HG02884 (cell line): ENCODE results near the gene RBPMS2.
"Not testable (repeated sequence)": the region's sequence is repeated elsewhere in the genome, so short reads cannot be mapped to it uniquely, and the experiment has no call there.

ENCODE experiments used
- ATAC-seq: cut with Tn5 transposase; IDR thresholded peaks from one replicate; pipeline ENCODE4 v1.9.1; 2021; ENCODE audit warnings: mild to moderate bottlenecking, moderate library complexity; ENCODE audit not compliant: unreplicated experiment

The RBPMS2 gene

DNA sequence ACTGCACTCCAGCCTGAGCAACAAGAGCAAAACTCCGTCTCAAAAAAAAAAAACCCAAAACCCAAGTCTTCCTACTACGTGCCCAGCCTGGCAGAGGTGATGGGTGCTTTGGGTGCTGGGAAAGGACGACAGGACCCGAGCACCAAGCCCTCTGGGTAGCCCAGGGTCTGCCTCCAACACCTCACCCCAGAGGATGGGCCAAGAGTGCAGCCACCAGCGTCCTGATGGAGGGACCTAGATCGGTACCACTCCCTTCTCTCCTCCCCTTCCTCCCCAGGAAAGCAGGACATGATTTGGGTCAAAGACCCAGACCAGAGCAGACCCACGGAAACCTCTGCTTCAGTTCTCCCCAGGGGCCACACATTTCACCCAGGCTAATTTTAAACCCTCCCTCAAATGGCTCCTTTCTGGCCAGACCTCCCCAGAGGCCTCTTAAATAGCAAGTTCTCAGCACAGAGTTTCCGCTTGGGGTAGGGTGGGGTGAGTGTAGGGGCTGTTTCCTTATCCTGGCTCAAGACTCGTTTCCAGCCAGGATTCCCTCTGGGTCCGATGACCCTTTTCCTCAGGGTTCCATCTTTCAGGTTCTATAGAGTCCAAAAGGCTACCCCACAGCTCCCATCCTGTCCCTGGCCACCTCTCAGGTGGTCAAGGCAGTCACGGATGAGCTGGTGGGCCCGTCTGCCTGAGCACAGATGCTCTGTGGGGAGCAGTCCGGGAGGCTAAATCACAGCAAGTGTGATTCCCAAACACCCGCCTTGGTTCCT, 20.5 kb downstream of the RBPMS2 start:
- ATAC-seq, result no peak

GRCh38 chr15:64753480-64754185, 21.8 kb downstream of the RBPMS2 start:
- no peak for ATAC-seq

- no peak for ATAC-seq
These were observed 23.9 kb downstream of the RBPMS2 start for GRCh38 chr15:64751464-64751863.

GRCh38 chr15:64749999-64750657, 25.3 kb downstream of the RBPMS2 start:
- no peak for ATAC-seq

GRCh38 chr15:64749167-64749566, 26.2 kb downstream of the RBPMS2 start:
- no peak for ATAC-seq

DNA sequence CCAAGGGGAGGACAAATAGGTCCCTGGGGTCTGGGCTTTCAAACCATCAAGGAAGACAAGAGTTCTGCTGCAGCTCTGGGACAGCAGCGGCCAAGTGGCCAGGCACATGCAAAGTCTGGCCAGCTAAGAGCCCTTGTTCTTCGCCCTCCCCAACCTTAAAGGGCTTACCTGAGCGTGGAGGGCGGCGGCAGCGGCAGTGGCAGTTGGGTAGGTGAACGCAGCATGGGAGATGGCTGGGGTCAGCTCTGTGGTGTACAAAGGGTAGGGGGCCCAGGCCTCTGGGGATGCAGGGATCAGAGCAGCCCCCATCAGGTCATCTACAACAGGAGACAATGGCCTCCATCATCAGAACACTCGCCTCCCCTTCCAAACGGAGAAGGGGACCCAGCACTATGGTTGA, 27.1 kb downstream of the RBPMS2 start:
- ATAC-seq, result no peak

GRCh38 chr15:64747578-64747977, 27.8 kb downstream of the RBPMS2 start:
- ATAC-seq, result no peak

- ATAC-seq, result no peak
These were observed 28.5 kb downstream of the RBPMS2 start for GRCh38 chr15:64746921-64747320.

- ATAC-seq, result no peak
These were observed 29.0 kb downstream of the RBPMS2 start for GRCh38 chr15:64746356-64746755.

DNA sequence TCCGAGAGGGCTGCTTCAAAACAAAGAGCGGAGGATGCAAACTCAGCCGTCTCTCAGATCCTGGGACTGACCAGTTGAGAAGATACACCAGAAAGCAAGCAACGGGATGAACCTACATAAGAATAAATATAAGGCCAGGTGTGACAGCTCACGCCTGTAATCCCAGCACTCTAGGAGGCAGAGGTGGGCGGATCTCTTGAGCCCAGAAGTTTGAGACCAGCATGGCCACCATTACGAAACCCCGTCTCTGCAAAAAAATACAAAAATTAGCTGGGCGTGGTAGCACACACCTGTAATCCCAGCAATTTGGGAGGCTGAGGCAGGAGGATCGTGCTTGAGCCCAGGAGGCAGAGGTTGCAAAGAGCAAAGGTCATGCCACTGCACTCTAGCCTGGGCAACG, 31.7 kb downstream of the RBPMS2 start:
- no peak for ATAC-seq

GRCh38 chr15:64742921-64743320, 32.5 kb downstream of the RBPMS2 start:
- ATAC-seq, result no peak

GRCh38 chr15:64742385-64742784, 33.0 kb downstream of the RBPMS2 start:
- ATAC-seq, result no peak

- not testable (repeated sequence) for ATAC-seq
These were observed 33.7 kb downstream of the RBPMS2 start for GRCh38 chr15:64741708-64742107.

DNA sequence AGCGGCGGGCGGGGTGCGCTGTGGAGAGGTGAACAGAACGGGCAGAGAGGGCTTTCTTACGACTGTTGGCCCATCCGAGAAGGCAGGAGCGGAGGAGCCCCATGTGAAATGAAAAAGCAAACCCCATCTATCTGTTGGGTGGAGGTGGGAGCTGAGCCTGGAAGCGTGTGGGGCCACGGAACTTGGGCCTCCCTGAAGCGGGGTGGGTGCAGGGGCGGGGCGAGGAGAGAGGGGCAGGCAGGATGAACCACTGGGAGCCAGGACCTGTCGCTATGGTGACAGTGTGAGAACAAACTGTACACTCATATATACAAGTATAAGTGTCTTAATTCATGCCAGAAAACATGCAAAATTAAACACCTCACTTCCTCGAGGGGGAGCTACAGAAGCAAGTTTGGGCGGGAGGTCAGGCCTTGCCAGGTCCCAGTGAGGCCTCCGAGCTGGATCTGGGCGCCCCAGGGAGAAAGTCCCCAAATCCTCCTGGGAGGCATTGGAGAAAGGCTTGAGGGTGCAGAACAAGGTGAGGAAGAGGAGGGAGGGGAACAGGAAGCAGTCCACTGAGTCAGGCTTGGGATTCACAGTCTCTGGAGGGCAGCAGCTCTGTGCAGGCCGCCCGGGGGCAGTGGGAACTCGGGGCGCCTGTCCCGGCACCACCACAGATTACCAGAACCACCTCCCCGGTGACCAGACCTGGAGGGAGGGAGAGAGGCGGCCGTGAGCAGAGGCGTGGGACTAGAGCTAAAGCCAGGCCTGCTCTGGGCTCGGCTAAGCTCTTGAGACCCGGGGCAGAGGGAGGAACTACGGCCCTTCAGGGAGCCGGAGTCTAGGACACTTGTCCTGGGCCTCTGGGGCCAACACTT, 34.8 kb downstream of the RBPMS2 start:
- no peak for ATAC-seq

- ATAC-seq, result no peak
These were observed 35.7 kb downstream of the RBPMS2 start for GRCh38 chr15:64739577-64740143.

GRCh38 chr15:64739156-64739555, 36.2 kb downstream of the RBPMS2 start:
- ATAC-seq, result no peak

DNA sequence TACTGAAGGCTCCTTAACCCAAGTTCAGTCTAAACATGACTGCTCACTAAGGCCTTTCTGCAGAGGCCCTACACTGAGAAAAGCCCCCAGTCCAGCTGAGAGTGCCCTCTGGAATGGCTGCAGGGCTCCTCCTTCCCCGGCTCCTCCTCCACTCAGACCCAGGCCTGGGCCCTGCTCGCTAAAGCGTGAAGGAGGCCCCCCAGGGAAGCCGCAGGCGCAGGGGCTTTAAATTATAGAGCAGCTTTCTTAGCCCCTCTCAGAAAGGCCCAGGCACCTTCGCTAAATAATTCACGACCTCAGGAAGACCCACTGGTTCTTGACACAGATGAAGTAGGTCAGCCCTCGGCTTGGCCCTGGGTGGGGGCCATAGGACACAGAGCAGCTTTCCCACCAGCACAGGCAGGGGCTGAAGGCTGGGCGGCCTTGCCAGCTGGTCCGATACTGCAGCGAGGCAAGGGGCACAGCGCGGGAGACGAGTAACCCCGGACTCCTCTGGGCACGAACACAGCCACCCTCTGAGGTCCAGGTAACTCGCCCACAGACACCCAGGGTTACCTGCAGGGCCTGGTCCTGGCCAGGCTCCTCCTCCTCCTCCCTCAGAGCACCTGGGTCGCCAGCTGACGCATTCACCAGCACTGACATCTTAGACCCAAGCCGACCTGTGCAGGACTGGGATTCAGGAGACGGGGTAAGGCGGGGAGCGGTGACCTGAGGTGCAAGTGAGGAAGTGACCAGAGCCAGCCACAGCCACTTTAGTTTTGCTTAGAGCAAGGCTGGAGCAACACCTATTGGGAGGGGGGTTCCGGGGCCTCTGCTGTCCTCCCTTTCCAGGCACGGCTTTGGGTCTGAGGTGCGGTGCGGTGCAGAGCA, 36.9 kb downstream of the RBPMS2 start:
- no peak for ATAC-seq

GRCh38 chr15:64732156-64732860, 43.1 kb downstream of the RBPMS2 start:
- ATAC-seq, result no peak

GRCh38 chr15:64731805-64732151, 43.6 kb downstream of the RBPMS2 start:
- ATAC-seq, result no peak
